ENCODE data around the gene MYO5C.

DNA sequence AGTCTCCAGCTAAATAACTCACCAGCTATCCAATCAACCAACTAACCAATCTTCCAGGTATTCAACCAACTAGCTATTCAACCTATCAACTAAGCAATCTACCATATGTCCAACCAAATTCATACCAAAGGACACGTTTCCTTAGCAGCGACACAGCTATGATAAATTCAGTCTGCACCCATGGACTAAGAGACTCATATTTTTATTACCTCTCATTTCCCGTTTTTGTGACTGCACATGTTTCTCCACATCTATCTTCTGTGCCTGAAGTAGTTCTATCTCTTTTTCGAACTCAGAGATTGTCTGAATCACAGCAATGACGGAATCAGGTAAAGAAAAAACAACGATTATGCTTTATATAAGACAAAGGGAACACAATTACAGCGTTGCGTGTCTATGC lies 70.4 kb downstream of the MYO5C start:
- TF ChIP-seq, protein P1, sequence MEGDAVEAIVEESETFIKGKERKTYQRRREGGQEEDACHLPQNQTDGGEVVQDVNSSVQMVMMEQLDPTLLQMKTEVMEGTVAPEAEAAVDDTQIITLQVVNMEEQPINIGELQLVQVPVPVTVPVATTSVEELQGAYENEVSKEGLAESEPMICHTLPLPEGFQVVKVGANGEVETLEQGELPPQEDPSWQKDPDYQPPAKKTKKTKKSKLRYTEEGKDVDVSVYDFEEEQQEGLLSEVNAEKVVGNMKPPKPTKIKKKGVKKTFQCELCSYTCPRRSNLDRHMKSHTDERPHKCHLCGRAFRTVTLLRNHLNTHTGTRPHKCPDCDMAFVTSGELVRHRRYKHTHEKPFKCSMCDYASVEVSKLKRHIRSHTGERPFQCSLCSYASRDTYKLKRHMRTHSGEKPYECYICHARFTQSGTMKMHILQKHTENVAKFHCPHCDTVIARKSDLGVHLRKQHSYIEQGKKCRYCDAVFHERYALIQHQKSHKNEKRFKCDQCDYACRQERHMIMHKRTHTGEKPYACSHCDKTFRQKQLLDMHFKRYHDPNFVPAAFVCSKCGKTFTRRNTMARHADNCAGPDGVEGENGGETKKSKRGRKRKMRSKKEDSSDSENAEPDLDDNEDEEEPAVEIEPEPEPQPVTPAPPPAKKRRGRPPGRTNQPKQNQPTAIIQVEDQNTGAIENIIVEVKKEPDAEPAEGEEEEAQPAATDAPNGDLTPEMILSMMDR (conservative IDR thresholded peaks at IDR 0.05 in 1 of 2, IDR thresholded peaks at IDR 0.05 in 1 of 2; ENCODE audit: low read depth in 1 of 2, low read length in 2 of 2): no peak
- no peak for TF ChIP-seq EZH2 (IDR thresholded peaks at IDR 0.05; ENCODE audit: low read length, missing control alignments)
